GM21360 (cell line): ENCODE data around the gene FAAP20.
A peak's percentile ranks its signal among the peaks of the same experiment; 100 is the strongest.

Source experiments
- ATAC-seq: cut with Tn5 transposase; IDR thresholded peaks from one replicate; pipeline ENCODE4 v1.9.1; 2021; ENCODE audit warnings: mild to moderate bottlenecking, moderate library complexity; ENCODE audit not compliant: unreplicated experiment

The FAAP20 gene

DNA sequence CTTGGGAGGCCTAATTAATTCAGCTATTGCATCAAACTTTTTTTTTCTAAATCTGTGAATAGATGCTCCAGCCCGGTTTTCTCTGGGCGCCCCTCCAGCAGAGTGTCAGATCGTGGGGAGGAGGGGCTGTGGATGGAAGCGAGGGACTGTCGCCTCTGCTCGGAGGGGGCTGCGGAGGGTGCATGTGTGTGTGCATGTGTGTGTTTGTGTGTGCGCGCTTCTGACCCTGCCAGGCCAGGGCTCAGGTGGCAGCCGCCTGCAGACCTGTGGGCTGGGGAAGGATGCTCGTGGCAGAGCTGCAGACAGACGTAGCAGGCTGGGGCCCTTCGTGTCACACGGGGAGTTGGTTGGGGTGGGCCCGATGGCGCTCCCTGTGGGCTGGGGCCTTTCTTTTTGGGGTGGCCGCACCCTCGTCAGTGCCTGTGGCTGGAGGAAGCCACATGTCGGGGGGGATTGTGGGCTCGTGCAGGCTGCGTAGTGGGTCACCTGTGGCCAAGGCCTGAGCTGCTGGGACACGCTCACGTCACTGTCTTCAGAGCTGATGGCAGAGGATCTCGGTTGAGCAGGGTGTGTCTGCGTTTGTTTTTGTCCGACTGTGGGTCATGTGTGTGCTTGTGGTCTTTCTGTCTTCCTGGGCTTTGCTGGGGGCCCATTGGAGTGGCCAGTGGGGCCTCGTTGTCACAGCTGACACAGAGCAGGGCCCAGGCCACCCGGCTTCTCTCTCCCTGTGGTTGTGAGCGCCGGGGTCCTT lies 36.4 kb upstream of the FAAP20 start:
- ATAC-seq = no peak

GRCh38 chr1:2229911-2230731 lies 35.5 kb upstream of the FAAP20 start:
- ATAC-seq = no peak

DNA sequence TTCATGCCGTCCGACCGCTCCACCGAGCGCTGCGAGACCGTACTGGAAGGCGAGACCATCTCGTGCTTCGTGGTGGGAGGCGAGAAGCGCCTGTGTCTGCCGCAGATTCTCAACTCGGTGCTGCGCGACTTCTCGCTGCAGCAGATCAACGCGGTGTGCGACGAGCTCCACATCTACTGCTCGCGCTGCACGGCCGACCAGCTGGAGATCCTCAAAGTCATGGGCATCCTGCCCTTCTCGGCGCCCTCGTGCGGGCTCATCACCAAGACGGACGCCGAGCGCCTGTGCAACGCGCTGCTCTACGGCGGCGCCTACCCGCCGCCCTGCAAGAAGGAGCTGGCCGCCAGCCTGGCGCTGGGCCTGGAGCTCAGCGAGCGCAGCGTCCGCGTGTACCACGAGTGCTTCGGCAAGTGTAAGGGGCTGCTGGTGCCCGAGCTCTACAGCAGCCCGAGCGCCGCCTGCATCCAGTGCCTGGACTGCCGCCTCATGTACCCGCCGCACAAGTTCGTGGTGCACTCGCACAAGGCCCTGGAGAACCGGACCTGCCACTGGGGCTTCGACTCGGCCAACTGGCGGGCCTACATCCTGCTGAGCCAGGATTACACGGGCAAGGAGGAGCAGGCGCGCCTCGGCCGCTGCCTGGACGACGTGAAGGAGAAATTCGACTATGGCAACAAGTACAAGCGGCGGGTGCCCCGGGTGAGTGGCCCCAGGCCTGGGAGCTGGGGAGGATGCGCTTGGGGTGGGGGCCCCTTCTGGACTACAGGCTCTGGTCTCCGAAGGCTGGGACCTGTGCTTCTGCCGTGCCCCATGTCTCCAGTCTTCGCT lies 34.7 kb upstream of the FAAP20 start:
- no peak for ATAC-seq

GRCh38 chr1:2228694-2229036 lies 34.1 kb upstream of the FAAP20 start:
- no peak for ATAC-seq

DNA sequence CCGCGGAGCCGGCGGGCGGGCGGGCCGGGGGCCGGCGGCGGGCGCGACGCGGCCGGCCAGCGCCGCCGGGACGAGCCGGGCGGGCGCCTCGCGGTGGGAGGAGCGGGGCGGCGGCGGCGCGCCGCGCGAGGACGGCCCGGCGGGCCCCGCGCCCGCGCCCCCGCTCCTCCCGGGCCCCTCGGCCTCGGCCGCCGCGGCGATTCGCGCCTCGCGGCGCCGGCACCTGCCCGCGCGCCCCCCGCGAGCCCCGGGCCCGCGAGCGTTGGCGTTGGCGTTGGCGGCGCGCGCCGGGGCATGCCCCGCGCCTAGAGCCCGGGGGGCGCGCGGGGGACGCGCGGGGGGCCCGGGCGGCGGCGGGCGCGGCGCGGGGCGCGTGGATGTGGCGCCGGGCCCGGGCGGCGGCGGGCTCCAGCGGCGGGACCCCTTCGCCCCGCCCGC lies 33.6 kb upstream of the FAAP20 start, which contains the start of gene SKI:
SKI (plus strand) TSS at position 163 of the 438 bp plus-strand sequence. CDS start 448 bp downstream, outside the sequence.
- ATAC-seq = no peak

DNA sequence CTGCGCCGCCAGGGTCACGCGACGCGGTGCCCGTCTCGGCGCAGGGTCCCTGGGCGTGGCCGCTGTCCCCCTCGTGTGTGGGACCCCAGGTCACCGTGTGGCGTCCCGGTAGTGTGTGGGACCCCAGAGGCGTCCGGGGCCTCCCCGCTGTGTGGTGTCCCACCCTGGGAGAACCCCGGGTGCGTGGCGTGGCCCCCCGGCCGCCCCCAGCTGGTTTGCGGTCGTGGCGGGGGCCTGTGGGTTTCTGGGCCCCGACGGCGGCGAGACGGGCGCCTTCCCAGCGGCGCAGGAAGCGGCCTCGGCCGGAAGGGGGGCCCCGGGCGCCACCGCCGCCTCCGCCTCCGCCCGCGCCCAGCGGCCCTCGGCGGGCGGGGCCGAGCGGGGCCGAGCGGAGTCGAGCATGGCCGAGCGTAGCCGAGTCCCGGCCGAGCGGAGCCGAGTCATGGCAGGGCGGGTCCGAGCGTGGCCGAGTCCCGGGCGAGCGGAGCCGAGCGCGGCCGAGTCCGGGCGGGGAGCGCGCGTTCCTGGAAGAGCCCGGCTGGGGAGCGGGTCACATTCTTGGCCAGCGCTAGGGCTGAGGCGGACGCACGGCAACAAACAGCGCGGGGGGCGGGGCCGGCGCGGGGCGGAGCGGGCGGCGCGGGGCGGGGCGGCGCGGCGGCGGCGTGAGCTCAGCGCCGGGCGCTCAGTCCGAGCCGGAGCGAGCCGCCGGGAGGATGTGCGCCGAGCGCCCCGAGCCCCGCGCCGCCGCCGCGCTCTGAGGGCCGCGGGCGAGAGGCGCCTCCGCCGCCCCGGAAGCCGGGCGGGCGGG lies 33.0 kb upstream of the FAAP20 start:
- peak; percentile 91 for ATAC-seq

- peak; percentile 2 for ATAC-seq
Measured at GRCh38 chr1:2226525-2227345, 32.2 kb upstream of the FAAP20 start.

- no peak for ATAC-seq
Measured at GRCh38 chr1:2224631-2225428, 30.3 kb upstream of the FAAP20 start.

- no peak for ATAC-seq
Measured at GRCh38 chr1:2224170-2224584, 29.6 kb upstream of the FAAP20 start.

DNA sequence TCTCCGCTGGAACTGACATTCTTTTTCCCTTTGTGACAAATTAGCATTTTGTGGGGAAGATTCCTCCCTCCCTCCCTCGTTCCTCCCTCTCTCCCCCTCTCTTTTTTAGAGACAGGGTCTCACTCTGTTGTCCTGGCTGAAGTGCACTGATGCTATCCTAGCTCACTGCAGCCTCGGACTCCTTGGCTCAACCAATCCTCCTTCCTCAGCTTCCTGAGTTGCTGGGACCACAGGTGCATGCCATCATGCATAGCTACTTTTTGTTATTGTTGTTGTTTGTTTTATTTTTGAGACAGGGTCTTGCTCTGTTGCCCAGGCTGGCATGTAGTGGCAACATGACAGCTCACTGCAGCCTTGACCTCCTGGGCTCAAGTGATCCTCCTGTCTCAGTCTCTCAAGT lies 26.7 kb upstream of the FAAP20 start:
- no peak for ATAC-seq

- no peak for ATAC-seq
Measured at GRCh38 chr1:2216767-2217058, 22.1 kb upstream of the FAAP20 start.

- no peak for ATAC-seq
Measured at GRCh38 chr1:2215909-2216766, 21.6 kb upstream of the FAAP20 start.

DNA sequence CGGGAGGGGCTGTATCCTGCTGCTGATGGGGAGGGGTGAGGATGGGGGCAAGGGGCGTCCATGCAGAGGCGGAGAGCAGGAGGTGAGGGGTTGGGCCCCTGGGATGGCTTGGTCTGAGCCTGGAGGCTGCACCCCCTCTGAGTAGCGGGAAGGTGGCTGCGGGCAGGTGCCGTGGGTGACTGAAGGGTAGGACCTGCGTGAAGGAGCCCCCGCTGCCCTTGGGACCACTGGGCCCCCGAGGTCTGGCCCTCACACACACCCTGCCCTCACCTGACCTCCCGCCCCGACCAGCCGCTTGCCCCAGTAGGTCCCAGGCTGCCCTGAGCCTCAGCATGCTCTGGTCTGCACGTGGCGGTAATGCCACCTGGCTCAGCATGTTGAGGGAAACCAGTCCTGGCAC lies 20.8 kb upstream of the FAAP20 start:
- no peak for ATAC-seq

DNA sequence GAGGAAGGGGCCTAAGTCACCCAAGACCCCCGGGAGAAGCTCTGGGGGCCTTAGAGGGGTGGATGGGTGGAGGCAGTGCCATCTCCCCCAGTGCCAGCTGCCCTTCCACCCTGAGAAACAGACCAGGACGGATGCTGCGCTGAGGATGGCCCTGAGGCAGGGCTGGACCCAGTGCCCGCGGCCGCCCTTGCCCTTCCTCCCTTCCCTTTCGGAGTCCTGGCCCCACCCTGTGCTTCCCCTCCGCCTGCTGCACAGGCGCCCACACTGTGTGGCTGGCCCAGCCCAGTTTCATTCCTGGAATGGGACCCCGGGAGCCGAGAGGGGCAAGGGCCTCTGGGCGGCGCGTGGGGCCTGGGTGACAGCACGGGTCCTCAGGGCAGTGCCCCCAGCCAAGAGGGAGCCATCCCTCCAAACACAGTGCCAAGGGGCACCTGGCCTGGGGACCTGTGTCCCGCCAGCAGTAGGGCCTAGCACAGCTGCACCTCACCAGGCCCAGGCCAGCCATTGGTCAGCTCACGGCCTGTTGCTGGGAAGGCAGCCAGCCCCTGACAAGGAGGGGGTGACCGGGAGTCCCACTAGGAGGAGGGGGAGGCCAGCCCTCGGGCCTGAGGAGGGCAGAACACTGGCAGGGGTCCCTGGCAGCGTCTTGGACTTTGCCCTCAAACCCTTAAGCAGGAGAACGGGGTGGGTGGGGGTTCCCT lies 20.1 kb upstream of the FAAP20 start:
- no peak for ATAC-seq

DNA sequence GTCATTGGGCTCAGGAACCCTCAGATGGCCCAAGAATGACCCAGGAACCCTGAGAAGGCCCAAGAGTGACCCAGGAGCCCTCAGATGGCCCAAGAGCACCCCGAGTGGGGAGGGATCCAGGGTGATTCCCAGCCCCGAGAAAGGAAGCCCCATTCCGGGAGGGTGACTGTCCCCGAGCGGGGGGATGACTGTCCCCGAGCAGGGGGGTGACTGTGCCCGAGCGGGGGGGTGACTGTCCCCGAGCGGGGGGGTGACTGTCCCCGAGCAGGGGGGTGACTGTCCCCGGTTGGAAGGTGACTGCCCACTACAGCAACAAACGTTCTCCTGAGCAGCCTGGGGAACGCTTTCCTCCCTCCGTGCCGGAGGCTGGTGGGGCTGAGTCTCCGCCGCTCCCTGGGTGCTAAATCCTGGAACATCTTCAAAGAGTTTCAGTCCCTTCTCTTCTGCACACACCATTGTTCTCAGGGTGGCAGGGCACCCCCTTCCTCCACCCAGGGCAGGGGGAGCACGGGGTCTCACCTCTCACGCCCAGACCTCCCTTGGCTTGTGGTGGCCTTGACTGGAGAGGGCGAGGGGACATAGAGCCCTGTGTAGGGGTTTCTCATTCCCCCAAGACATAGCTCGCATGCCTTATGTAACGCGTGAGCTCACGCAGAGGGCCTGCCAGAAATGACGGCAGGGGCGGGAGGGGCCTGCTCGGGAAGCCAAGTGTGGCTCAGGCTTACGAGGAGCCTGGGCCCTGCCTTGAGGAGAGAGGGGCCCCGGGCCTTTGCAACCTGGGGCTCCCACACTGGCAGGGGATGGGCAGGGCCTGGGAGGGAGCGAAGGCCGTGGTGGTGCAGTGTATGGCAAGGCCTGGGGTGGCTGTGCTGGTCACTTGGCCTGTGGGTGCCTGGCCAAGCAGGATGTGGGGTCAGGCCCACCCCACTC lies 19.3 kb upstream of the FAAP20 start:
- ATAC-seq = no peak
